SK-N-SH treated with all-trans-retinoic acid at 6 μM for 48 hours (cell line): Measurements from ENCODE around the gene GINS1.

Source experiments
- ARNTL ChIP-seq: fragments of 450-650 bp; formaldehyde crosslinking; IDR thresholded peaks from 2 replicates; pipeline ENCODE4 v1.5.0; 2020; ENCODE audit warnings: low read depth, mild to moderate bottlenecking, moderate library complexity, borderline replicate concordance
- BACH2 ChIP-seq: fragments of 250-450 bp; sonication (Bioruptor Pico); IDR thresholded peaks from 2 replicates; pipeline ENCODE4 v1.9.0; 2021; ENCODE audit warnings: mild to moderate bottlenecking, borderline replicate concordance
- CSRNP3 ChIP-seq: fragments of 250-450 bp; sonication (Bioruptor Pico); IDR thresholded peaks from 2 replicates; pipeline ENCODE4 v1.5.1; 2021; ENCODE audit warnings: mild to moderate bottlenecking, moderate library complexity
- ESRRG ChIP-seq: fragments of 250-450 bp; sonication (Bioruptor Pico); IDR thresholded peaks from 2 replicates; pipeline ENCODE4 v1.6.1; 2021; ENCODE audit warnings: mild to moderate bottlenecking
- GLIS3 ChIP-seq: fragments of 250-450 bp; sonication (Bioruptor Pico); IDR thresholded peaks from 2 replicates; pipeline ENCODE4 v1.5.0; 2020; ENCODE audit warnings: mild to moderate bottlenecking, moderate library complexity
- PATZ1 ChIP-seq: fragments of 250-450 bp; sonication (Bioruptor Pico); IDR thresholded peaks from 2 replicates; pipeline ENCODE4 v1.8.0; 2020; ENCODE audit warnings: mild to moderate bottlenecking, moderate library complexity, borderline replicate concordance
- POU6F1 ChIP-seq: fragments of 250-450 bp; sonication (Bioruptor Pico); IDR thresholded peaks from 2 replicates; pipeline ENCODE4 v1.8.0; 2021; ENCODE audit warnings: low read depth, mild to moderate bottlenecking, moderate library complexity, borderline replicate concordance
- SNAI2 ChIP-seq: fragments of 250-450 bp; sonication (Bioruptor Pico); IDR thresholded peaks from 2 replicates; pipeline ENCODE4 v1.5.0; 2020; ENCODE audit warnings: mild to moderate bottlenecking, moderate library complexity
- TSHZ2 ChIP-seq: fragments of 250-450 bp; sonication (Bioruptor Pico); IDR thresholded peaks from 2 replicates; pipeline ENCODE4 v1.5.0; 2020; ENCODE audit warnings: mild to moderate bottlenecking, moderate library complexity
- ZC3H10 ChIP-seq: fragments of 250-450 bp; sonication (Bioruptor Pico); IDR thresholded peaks from 2 replicates; pipeline ENCODE4 v1.5.1; 2021; ENCODE audit warnings: mild to moderate bottlenecking, moderate library complexity
- ZFP3 ChIP-seq: fragments of 250-450 bp; sonication (Bioruptor Pico); IDR thresholded peaks from 2 replicates; pipeline ENCODE4 v1.5.0; 2020; ENCODE audit warnings: mild to moderate bottlenecking, moderate library complexity
- ZNF8 ChIP-seq: fragments of 450-650 bp; formaldehyde crosslinking; IDR thresholded peaks from 2 replicates; pipeline ENCODE4 v1.5.0; 2020; ENCODE audit warnings: mild to moderate bottlenecking, moderate library complexity

GRCh38 chr20:25469558-25469957 is 62.1 kb downstream of the GINS1 start:
- TF ChIP-seq GLIS3 (no peak), CSRNP3 (no peak), ZC3H10 (CRISPR knock-in tag) (no peak), ARNTL (no peak), ZNF8 (no peak), PATZ1 (CRISPR knock-in tag) (no peak), ESRRG (CRISPR knock-in tag) (no peak), SNAI2 (CRISPR knock-in tag) (no peak), BACH2 (no peak), POU6F1 (CRISPR knock-in tag) (no peak), TSHZ2 (CRISPR knock-in tag) (no peak), ZFP3 (CRISPR knock-in tag) (no peak)
